A549 (cell line): ENCODE results near the gene FAXDC2. TPM values are rescaled to one million over a fixed set of nuclear protein-coding genes. Genes with fewer than 3 reads are reported as not detected.

Source experiments
- ATAC-seq, 2 experiments: fragments of 200-7000 bp in 1 of 2; fragments of >200 bp in 1 of 2; cut with Nextera tagmentation in 1 of 2; cut with Tn5 transposase in 1 of 2; 3 replicates each; pipeline versions ENCODE4 v1.8.0 to v1.9.1; 2018 to 2020; ENCODE audit warnings: mild to moderate bottlenecking in 1 of 2, moderate library complexity in 1 of 2
- CTCF ChIA-PET: fragments of 300-600 bp; sonication (Branson Sonifier 250); formaldehyde crosslinking; extraction: SDS; loops from one replicate; lab custom pipeline; 2021; ENCODE audit warnings: antibody characterized with exemption, inconsistent platforms; lab: Yijun Ruan, JAX
- POLR2A ChIA-PET: fragments of 350-600 bp; formaldehyde crosslinking; extraction: SDS; loops from one replicate; lab custom pipeline; 2021; ENCODE audit warnings: antibody characterized with exemption, inconsistent platforms; lab: Yijun Ruan, JAX
- DNase-seq, 2 experiments: peaks; one replicate each; pipeline versions ENCODE4 v3.0.0 to v3.0.0-alpha.2; 2011 to 2016; ENCODE audit warnings: low read depth in 1 of 2, low spot score in 1 of 2
- FAIRE-seq: peaks from 2 replicates; lab custom pipeline; 2011; peaks lifted over from hg19 to GRCh38; lab: Jason Lieb, UNC
- H3K27ac ChIP-seq, 2 experiments: fragments of >200 bp; sonication (Bioruptor Twin); formaldehyde crosslinking; 3 replicates each; pipeline ENCODE4 v1.5.1; 2016 to 2017
- H3K4me1 ChIP-seq: fragments of >200 bp; sonication (Bioruptor Twin); formaldehyde crosslinking; 3 replicates; pipeline ENCODE4 v1.6.1; 2016
- H3K4me2 ChIP-seq: fragments of >200 bp; sonication (Bioruptor Twin); formaldehyde crosslinking; 3 replicates; pipeline ENCODE4 v1.6.1; 2016
- H3K4me3 ChIP-seq: fragments of >200 bp; sonication (Bioruptor Twin); formaldehyde crosslinking; 3 replicates; pipeline ENCODE4 v1.5.1; 2016
- H3K9me3 ChIP-seq: fragments of >200 bp; sonication (Bioruptor Twin); formaldehyde crosslinking; 3 replicates; pipeline ENCODE4 v1.6.1; 2016
- BHLHE40 ChIP-seq: IDR thresholded peaks from 2 replicates; pipeline ENCODE4 v1.6.1; 2012; ENCODE audit warnings: low read depth, low read length, inconsistent platforms
- CBX2 ChIP-seq: fragments of 200-600 bp; sonication (generic); IDR thresholded peaks from 2 replicates; pipeline ENCODE4 v1.6.1; 2016; ENCODE audit warnings: low read depth, mild to moderate bottlenecking, borderline replicate concordance
- CEBPB ChIP-seq, 2 experiments: fragments of >200 bp in 1 of 2; sonication (Bioruptor Twin) in 1 of 2; formaldehyde crosslinking in 1 of 2; IDR thresholded peaks; 2 replicates each; pipeline ENCODE4 v1.6.1; 2012 to 2016
- CHD4 ChIP-seq: fragments of 200-600 bp; sonication (generic); IDR thresholded peaks from 2 replicates; pipeline ENCODE4 v1.6.1; 2016; ENCODE audit warnings: antibody characterized with exemption, mild to moderate bottlenecking, borderline replicate concordance
- HDAC2 ChIP-seq: fragments of 200-600 bp; sonication (generic); IDR thresholded peaks from 2 replicates; pipeline ENCODE4 v1.6.1; 2016
- HOXA7 ChIP-seq: fragments of 250-450 bp; sonication (Bioruptor Pico); IDR thresholded peaks from 2 replicates; pipeline ENCODE4 v1.5.0; 2020; ENCODE audit warnings: mild to moderate bottlenecking, moderate library complexity
- KDM1A ChIP-seq: fragments of 200-600 bp; sonication (generic); IDR thresholded peaks from 2 replicates; pipeline ENCODE4 v1.6.1; 2016; ENCODE audit warnings: low read depth, mild to moderate bottlenecking
- MYC ChIP-seq: IDR thresholded peaks from 2 replicates; pipeline ENCODE4 v1.6.1; 2012; ENCODE audit warnings: mild to moderate bottlenecking, inconsistent platforms, low read length, improper control_type of control experiment, borderline replicate concordance
- NPAS2 ChIP-seq: fragments of 250-450 bp; sonication (Bioruptor Pico); IDR thresholded peaks from 2 replicates; pipeline ENCODE4 v1.8.0; 2022; ENCODE audit warnings: mild to moderate bottlenecking, moderate library complexity, borderline replicate concordance
- RARB ChIP-seq: fragments of 250-450 bp; sonication (Bioruptor Pico); IDR thresholded peaks from 2 replicates; pipeline ENCODE4 v1.8.0; 2021; ENCODE audit warnings: mild to moderate bottlenecking, moderate library complexity
- TFCP2L1 ChIP-seq: fragments of 250-450 bp; sonication (Bioruptor Pico); IDR thresholded peaks from 2 replicates; pipeline ENCODE4 v1.5.0; 2021; ENCODE audit warnings: mild to moderate bottlenecking
- WGBS: methylation state at CpG from one replicate; pipeline ENCODE4 v1.1.6; 2017; ENCODE audit errors: missing lambda C conversion rate; 5-methylcytosine and 5-hydroxymethylcytosine counted together
- polyA plus RNA-seq, 4 experiments: library from polyadenylated mRNA; depleted of rRNA in 3 of 4; stranded (reverse); fragments of >200 nt; fragmentation: RNase III in 1 of 4; extraction: RNeasy Plus Mini Kit Qiagen cat#74134 plus additional on column Dnase treatment in 1 of 4; gene quantifications; 2 replicates in 3 of 4; 3 replicates in 1 of 4; pipeline ENCODE4 v1.2.3, GENCODE V29; 2011 to 2017
- TF ChIP-seq, protein P1 (sequence below): fragments of >200 bp; sonication (Bioruptor Twin); formaldehyde crosslinking; IDR thresholded peaks from 3 replicates; pipeline ENCODE4 v1.6.1; 2016

The FAXDC2 gene
- polyA plus RNA-seq, 2 of the 4 experiments (the other 2 are of a cell fraction), result 0.14 to 0.94 TPM

DNA sequence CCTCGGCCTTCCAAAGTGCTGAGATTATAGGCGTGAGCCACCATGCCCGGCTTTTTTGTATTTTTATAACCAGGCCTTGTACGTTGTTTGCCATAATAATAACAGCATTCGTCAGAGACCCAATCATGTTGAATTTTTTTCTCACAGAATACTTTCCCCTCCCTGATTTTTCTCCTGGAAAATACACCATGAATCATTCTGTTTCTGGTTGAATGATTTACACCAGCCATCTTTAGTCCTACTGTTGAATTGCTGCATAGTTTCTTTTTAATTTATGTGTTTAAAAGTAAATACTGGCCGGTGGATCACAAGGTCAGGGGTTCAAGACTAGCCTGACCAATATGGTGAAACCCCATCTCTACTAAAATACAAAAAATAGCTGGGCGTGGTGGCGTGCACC, 11.5 kb upstream of the FAXDC2 start:
- no peaks in the 10 kb centered on the region for H3K9me3 ChIP-seq
- H3K27ac ChIP-seq, result no peak overlapping the region
- ChIA-PET POLR2A (no interaction called here), CTCF (no interaction called here)
- TF ChIP-seq NPAS2 (CRISPR knock-in tag) (no peak), MYC (no peak)
- TF ChIP-seq, protein P1, sequence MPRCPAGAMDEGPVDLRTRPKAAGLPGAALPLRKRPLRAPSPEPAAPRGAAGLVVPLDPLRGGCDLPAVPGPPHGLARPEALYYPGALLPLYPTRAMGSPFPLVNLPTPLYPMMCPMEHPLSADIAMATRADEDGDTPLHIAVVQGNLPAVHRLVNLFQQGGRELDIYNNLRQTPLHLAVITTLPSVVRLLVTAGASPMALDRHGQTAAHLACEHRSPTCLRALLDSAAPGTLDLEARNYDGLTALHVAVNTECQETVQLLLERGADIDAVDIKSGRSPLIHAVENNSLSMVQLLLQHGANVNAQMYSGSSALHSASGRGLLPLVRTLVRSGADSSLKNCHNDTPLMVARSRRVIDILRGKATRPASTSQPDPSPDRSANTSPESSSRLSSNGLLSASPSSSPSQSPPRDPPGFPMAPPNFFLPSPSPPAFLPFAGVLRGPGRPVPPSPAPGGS, result no peak
- no peak overlapping the region for H3K4me3 ChIP-seq
- WGBS, result 86% methylated on average over 8 of the region's 8 CpGs
- FAIRE-seq (no peak), DNase-seq (no peak), ATAC-seq (no peak)
- peaks cover 37% of the 10 kb centered on the region for H3K4me1 ChIP-seq
- no peak overlapping the region for H3K4me2 ChIP-seq

DNA sequence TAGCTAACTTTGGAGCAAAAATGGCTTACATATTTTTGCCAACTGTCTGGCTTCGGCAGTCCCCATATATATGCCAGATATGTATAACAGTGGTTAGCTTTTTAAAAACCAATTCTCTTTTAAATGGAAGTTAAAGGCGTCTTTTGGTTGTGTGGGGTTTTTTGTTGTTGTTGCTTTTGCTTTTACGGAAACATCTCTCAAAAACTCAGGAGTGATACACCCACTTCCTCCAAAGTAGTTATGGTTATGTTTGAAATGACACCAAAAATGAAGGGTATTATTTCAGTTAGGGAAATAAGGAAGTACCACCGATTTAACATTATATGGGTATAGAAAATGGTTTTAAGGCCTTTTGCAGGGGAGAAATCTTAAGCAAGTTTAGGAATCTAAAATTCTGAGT, 10.4 kb upstream of the FAXDC2 start:
- no peak for FAIRE-seq
- no peak overlapping the region for H3K4me3 ChIP-seq
- POLR2A ChIA-PET, result interaction anchor here (0.7 kb wide), 1 partner anchor 11 kb away, joined by 5 read pairs; no protein-coding TSS in a partner anchor

DNA sequence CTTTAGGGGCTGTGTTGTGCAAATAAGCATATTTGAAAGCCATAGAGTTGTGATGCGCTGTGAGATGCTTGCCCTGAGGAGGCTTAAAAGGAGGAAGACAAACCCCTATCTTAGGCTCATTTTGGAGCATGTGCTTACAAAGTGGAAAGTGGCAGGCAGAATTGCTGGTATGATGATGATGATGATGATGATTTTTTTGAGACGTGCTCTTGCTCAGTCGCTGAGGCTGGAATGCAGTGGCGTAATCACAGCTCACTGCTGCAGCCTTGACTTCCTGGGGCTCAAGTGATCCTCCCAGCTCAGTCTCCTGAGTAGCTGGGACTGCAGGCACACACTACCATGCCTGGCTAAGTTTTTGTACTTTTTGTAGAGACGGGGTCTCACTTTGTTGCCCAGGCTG, 9.7 kb upstream of the FAXDC2 start:
- Histone ChIP-seq H3K4me2 (peak overlapping the region; percentile 79), H3K9me3 (no peaks in the 10 kb centered on the region), H3K4me3 (peak overlapping the region; percentile 76), H3K4me1 (peaks cover 30% of the 10 kb centered on the region; the same call in 2 of the 3 replicates), H3K27ac (peak overlapping the region; percentile 87 to 98; a peak in 4 of 6 replicates)
- ChIA-PET POLR2A (no interaction called here), CTCF (interaction anchor here (1.0 to 1.6 kb wide), 3 partner anchors 8 to 339 kb away, joined by 3 to 8 read pairs (median 4); no protein-coding TSS in a partner anchor)
- FAIRE-seq (no peak), DNase-seq (no peak), ATAC-seq (no peak)
- 55% methylated on average over 5 of the region's 5 CpGs for WGBS
- TF ChIP-seq CBX2, result no peak
- TF ChIP-seq TFCP2L1, result no peak
- TF ChIP-seq CEBPB (IDR thresholded peaks at IDR 0.05), result peak in 1 of 2 experiments; percentile 45; a peak in 2 of 4 replicates

More for the DNA sequence above, 10.4 kb upstream of the FAXDC2 start:
- no peak for DNase-seq
- H3K4me2 ChIP-seq, result peak overlapping the region; percentile 79
- CTCF ChIA-PET, result interaction anchor here (1.4 to 1.6 kb wide), 2 partner anchors 8 to 211 kb away, joined by 4 to 8 read pairs; no protein-coding TSS in a partner anchor
- no peak for ATAC-seq
- 76% methylated on average over 4 of the region's 4 CpGs for WGBS
- H3K9me3 ChIP-seq, result no peaks in the 10 kb centered on the region
- TF ChIP-seq, protein P1, result no peak
- TF ChIP-seq RARB (CRISPR knock-in tag), result no peak
- no peak for TF ChIP-seq BHLHE40
- TF ChIP-seq, all 56 proteins: peak for 0
- Histone ChIP-seq H3K4me1 (peaks cover 36% of the 10 kb centered on the region), H3K27ac (no peak overlapping the region)

DNA sequence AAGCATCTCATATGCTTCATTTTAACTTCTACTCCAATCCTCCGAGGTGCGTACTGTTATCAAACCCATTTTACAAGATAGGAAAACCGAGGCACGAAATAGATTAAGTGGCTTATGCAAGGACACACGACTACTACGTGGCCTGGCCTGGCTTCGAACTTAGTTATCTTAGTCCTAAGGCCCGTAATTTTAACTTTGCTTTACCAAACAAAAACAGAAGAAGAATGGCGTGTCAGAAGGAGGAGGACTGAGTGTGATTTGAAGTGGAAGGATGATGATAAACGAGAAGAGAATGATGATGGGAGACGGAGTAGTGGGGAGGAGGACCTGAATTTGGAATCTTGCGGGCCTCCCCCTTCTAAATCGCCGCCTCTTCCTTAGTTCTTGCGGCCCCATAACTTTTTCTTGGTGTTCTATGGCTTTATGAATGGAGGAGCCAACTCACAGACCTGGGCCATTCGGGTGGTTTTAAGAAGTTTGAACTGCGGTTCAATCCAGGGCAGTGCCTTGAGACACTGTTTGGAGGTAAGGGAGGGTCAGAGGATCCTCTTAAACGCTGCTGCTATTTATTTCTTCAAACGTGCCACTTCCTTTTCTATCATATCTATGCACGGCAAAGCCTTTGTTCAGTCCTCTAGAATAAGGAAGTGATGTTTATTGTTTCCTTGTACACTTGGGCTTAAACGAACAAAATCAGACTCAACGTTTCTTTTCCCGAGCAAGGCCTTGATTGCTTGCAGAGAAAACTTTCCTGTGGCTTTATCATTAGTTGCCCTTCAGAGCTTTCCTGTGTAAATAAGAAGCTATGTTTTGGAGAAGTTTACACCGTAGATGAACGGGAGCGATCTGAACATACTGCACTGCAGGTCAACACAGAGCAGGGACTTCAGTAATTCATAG, 8.8 kb upstream of the FAXDC2 start:
- TF ChIP-seq HDAC2 (0 out of 2 replicates have a peak, but pooled peaks have one; percentile 67), HOXA7 (CRISPR knock-in tag) (no peak), CHD4 (0 out of 2 replicates have a peak, but pooled peaks have one; percentile 47), KDM1A (peak; percentile 83; the same call in 1 of the 2 replicates)
- H3K27ac ChIP-seq, result peak overlapping the region; percentile 87 to 98
- peaks cover 30% of the 10 kb centered on the region; the same call in 2 of the 3 replicates for H3K4me1 ChIP-seq
- DNase-seq (peak in 1 of 2 experiments; percentile 22), ATAC-seq (no peak), FAIRE-seq (no peak)
- WGBS, result 2% methylated on average over 26 of the region's 26 CpGs
- peak overlapping the region; percentile 79 for H3K4me2 ChIP-seq
- POLR2A ChIA-PET, result interaction anchor here (0.6 to 2.4 kb wide), 13 partner anchors 9 to 176 kb away, joined by 3 to 14 read pairs (median 4); partner anchors contain the start of gene GEMIN5
- CTCF ChIA-PET, result interaction anchor here (1.0 to 1.6 kb wide), 3 partner anchors 9 to 338 kb away, joined by 3 to 4 read pairs (median 3); no protein-coding TSS in a partner anchor
- peak overlapping the region; percentile 76 for H3K4me3 ChIP-seq
- no peaks in the 10 kb centered on the region for H3K9me3 ChIP-seq
